A549 (cell line): ENCODE measurements around the gene OR51T1. TPM values are rescaled to one million over a fixed set of nuclear protein-coding genes. Genes with fewer than 3 reads are reported as not detected.

ENCODE experiments used
- ATAC-seq, 2 experiments: fragments of 200-7000 bp in 1 of 2; fragments of >200 bp in 1 of 2; cut with Nextera tagmentation in 1 of 2; cut with Tn5 transposase in 1 of 2; 3 replicates each; pipeline versions ENCODE4 v1.8.0 to v1.9.1; 2018 to 2020; ENCODE audit warnings: mild to moderate bottlenecking in 1 of 2, moderate library complexity in 1 of 2
- CTCF ChIA-PET: fragments of 300-600 bp; sonication (Branson Sonifier 250); formaldehyde crosslinking; extraction: SDS; loops from one replicate; lab custom pipeline; 2021; ENCODE audit warnings: antibody characterized with exemption, inconsistent platforms; lab: Yijun Ruan, JAX
- POLR2A ChIA-PET: fragments of 350-600 bp; formaldehyde crosslinking; extraction: SDS; loops from one replicate; lab custom pipeline; 2021; ENCODE audit warnings: antibody characterized with exemption, inconsistent platforms; lab: Yijun Ruan, JAX
- DNase-seq, 2 experiments: peaks; one replicate each; pipeline versions ENCODE4 v3.0.0 to v3.0.0-alpha.2; 2011 to 2016; ENCODE audit warnings: low read depth in 1 of 2, low spot score in 1 of 2
- FAIRE-seq: peaks from 2 replicates; lab custom pipeline; 2011; peaks lifted over from hg19 to GRCh38; lab: Jason Lieb, UNC
- H3K27ac ChIP-seq, 2 experiments: fragments of >200 bp; sonication (Bioruptor Twin); formaldehyde crosslinking; 3 replicates each; pipeline ENCODE4 v1.5.1; 2016 to 2017
- H3K4me1 ChIP-seq: fragments of >200 bp; sonication (Bioruptor Twin); formaldehyde crosslinking; 3 replicates; pipeline ENCODE4 v1.6.1; 2016
- H3K4me2 ChIP-seq: fragments of >200 bp; sonication (Bioruptor Twin); formaldehyde crosslinking; 3 replicates; pipeline ENCODE4 v1.6.1; 2016
- H3K4me3 ChIP-seq: fragments of >200 bp; sonication (Bioruptor Twin); formaldehyde crosslinking; 3 replicates; pipeline ENCODE4 v1.5.1; 2016
- H3K9me3 ChIP-seq: fragments of >200 bp; sonication (Bioruptor Twin); formaldehyde crosslinking; 3 replicates; pipeline ENCODE4 v1.6.1; 2016
- CEBPB ChIP-seq, 2 experiments: fragments of >200 bp in 1 of 2; sonication (Bioruptor Twin) in 1 of 2; formaldehyde crosslinking in 1 of 2; IDR thresholded peaks; 2 replicates each; pipeline ENCODE4 v1.6.1; 2012 to 2016
- CHD4 ChIP-seq: fragments of 200-600 bp; sonication (generic); IDR thresholded peaks from 2 replicates; pipeline ENCODE4 v1.6.1; 2016; ENCODE audit warnings: antibody characterized with exemption, mild to moderate bottlenecking, borderline replicate concordance
- EHF ChIP-seq: fragments of 250-450 bp; sonication (Bioruptor Pico); IDR thresholded peaks from 2 replicates; pipeline ENCODE4 v1.5.0; 2020; ENCODE audit warnings: mild to moderate bottlenecking
- EP300 ChIP-seq, 2 experiments: fragments of >200 bp; sonication (Bioruptor Twin); formaldehyde crosslinking; IDR thresholded peaks; 2 replicates in 1 of 2; 3 replicates in 1 of 2; pipeline ENCODE4 v1.6.1; 2016 to 2017
- ESRRA ChIP-seq: fragments of 150-350 bp; IDR thresholded peaks from 2 replicates; pipeline ENCODE4 v1.6.1; 2014; ENCODE audit warnings: mild to moderate bottlenecking, low read length, borderline replicate concordance
- FOSL2 ChIP-seq, 2 experiments: fragments of 450-650 bp in 1 of 2; fragments of >200 bp in 1 of 2; sonication (Bioruptor Twin) in 1 of 2; formaldehyde crosslinking; IDR thresholded peaks; 2 replicates each; pipeline versions ENCODE4 v1.5.0 to v1.6.1; 2016 to 2020; ENCODE audit warnings: mild to moderate bottlenecking in 1 of 2, moderate library complexity in 1 of 2
- HOXB5 ChIP-seq: fragments of 250-450 bp; sonication (Bioruptor Pico); IDR thresholded peaks from 2 replicates; pipeline ENCODE4 v1.5.0; 2020; ENCODE audit warnings: mild to moderate bottlenecking, moderate library complexity
- JUNB ChIP-seq: fragments of >200 bp; sonication (Bioruptor Twin); formaldehyde crosslinking; IDR thresholded peaks from 2 replicates; pipeline ENCODE4 v1.6.1; 2016
- KDM1A ChIP-seq: fragments of 200-600 bp; sonication (generic); IDR thresholded peaks from 2 replicates; pipeline ENCODE4 v1.6.1; 2016; ENCODE audit warnings: low read depth, mild to moderate bottlenecking
- MAFK ChIP-seq: fragments of 450-650 bp; IDR thresholded peaks from 2 replicates; pipeline ENCODE4 v1.6.1; 2014; ENCODE audit not compliant: partially characterized antibody
- NR3C1 ChIP-seq: fragments of >200 bp; sonication (Bioruptor Twin); formaldehyde crosslinking; IDR thresholded peaks from 3 replicates; pipeline ENCODE4 v1.6.1; 2017
- POLR2AphosphoS2 ChIP-seq: conservative IDR thresholded peaks from 2 replicates; pipeline ENCODE4 v1.6.1; 2012; ENCODE audit warnings: low read length, improper control_type of control experiment, inconsistent platforms
- RARB ChIP-seq: fragments of 250-450 bp; sonication (Bioruptor Pico); IDR thresholded peaks from 2 replicates; pipeline ENCODE4 v1.8.0; 2021; ENCODE audit warnings: mild to moderate bottlenecking, moderate library complexity
- RCOR1 ChIP-seq: fragments of 150-350 bp; IDR thresholded peaks from 2 replicates; pipeline ENCODE4 v1.6.1; 2014; ENCODE audit warnings: antibody characterized with exemption, low read length, low read depth
- RFX5 ChIP-seq: fragments of 450-650 bp; IDR thresholded peaks from 2 replicates; pipeline ENCODE4 v1.7.1; 2014; ENCODE audit warnings: antibody characterized with exemption, mild to moderate bottlenecking, moderate library complexity
- RNF2 ChIP-seq: fragments of 200-600 bp; sonication (generic); IDR thresholded peaks from 2 replicates; pipeline ENCODE4 v1.6.1; 2016; ENCODE audit warnings: low read depth, mild to moderate bottlenecking, antibody characterized with exemption, moderate library complexity, borderline replicate concordance
- ZSCAN20 ChIP-seq: fragments of 250-450 bp; sonication (Bioruptor Pico); IDR thresholded peaks from 2 replicates; pipeline ENCODE4 v1.8.0; 2022; ENCODE audit warnings: mild to moderate bottlenecking, moderate library complexity
- WGBS: methylation state at CpG from one replicate; pipeline ENCODE4 v1.1.6; 2017; ENCODE audit errors: missing lambda C conversion rate; 5-methylcytosine and 5-hydroxymethylcytosine counted together
- polyA plus RNA-seq, 4 experiments: library from polyadenylated mRNA; depleted of rRNA in 3 of 4; stranded (reverse); fragments of >200 nt; fragmentation: RNase III in 1 of 4; extraction: RNeasy Plus Mini Kit Qiagen cat#74134 plus additional on column Dnase treatment in 1 of 4; gene quantifications; 2 replicates in 3 of 4; 3 replicates in 1 of 4; pipeline ENCODE4 v1.2.3, GENCODE V29; 2011 to 2017
- TF ChIP-seq, protein P1 (sequence below): fragments of >200 bp; sonication (Bioruptor Twin); formaldehyde crosslinking; IDR thresholded peaks from 2 replicates; pipeline ENCODE4 v1.6.1; 2016
- TF ChIP-seq, protein P2 (sequence below): IDR thresholded peaks from 2 replicates; pipeline ENCODE4 v1.6.1; 2012
- TF ChIP-seq, protein P3 (sequence below): fragments of >200 bp; sonication (Bioruptor Twin); formaldehyde crosslinking; IDR thresholded peaks from 3 replicates; pipeline ENCODE4 v1.6.1; 2016
- TF ChIP-seq, protein P4 (sequence below): IDR thresholded peaks from 2 replicates; pipeline ENCODE4 v1.6.1; 2012

The OR51T1 gene
- polyA plus RNA-seq, 2 of the 4 experiments (the other 2 are of a cell fraction): not detected

GRCh38 chr11:4916581-4916980 is 34.9 kb downstream of the OR51T1 start:
- CTCF ChIA-PET: interaction anchor here (0.8 to 1.4 kb wide), 2 partner anchors 10 to 280 kb away, joined by 3 read pairs; no protein-coding TSS in a partner anchor
- DNase-seq (no peak), FAIRE-seq (no peak)

DNA sequence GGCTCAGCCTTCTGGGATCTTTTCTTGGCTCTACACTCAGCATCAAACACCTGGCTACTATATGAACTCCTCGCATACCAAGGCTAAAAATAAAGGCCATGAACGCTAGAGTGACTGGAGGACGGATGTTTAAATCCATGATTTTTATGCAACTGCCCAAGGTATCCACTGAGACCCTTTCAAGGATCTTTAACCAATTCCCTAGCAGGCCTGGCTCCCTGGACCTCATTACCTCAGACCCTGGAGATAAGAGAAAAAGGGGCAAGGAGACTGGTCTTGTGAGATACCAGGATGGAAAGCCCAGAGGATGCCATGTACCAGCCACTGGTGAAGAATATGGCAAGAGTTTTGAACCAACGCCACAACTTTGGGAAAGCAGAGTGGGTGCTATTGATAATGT is 37.5 kb downstream of the OR51T1 start, which contains the start of gene OR51G2:
Gene OR51G2 (minus strand): TSS at position 101 of the 400 bp plus-strand sequence. CDS start 3,687 bp downstream, outside the sequence.
- DNase-seq (no peak), ATAC-seq (no peak), FAIRE-seq (no peak)
- Histone ChIP-seq H3K4me2 (no peak within 1 kb of the TSS), H3K4me3 (no peak within 1 kb of the TSS), H3K9me3 (no peaks in the 10 kb centered on the region), H3K27ac (no peak within 1 kb of the TSS), H3K4me1 (no peaks in the 10 kb centered on the region)
- WGBS: 16% methylated on average over 4 of the region's 4 CpGs
- ChIA-PET CTCF (no interaction called here), POLR2A (no interaction called here)
- TF ChIP-seq, protein P1, sequence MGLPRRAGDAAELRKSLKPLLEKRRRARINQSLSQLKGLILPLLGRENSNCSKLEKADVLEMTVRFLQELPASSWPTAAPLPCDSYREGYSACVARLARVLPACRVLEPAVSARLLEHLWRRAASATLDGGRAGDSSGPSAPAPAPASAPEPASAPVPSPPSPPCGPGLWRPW: no peak
- TF ChIP-seq NR3C1: no peak
- no peak for TF ChIP-seq EP300 (IDR thresholded peaks at IDR 0.05)
- TF ChIP-seq RFX5: no peak
- TF ChIP-seq, protein P2, sequence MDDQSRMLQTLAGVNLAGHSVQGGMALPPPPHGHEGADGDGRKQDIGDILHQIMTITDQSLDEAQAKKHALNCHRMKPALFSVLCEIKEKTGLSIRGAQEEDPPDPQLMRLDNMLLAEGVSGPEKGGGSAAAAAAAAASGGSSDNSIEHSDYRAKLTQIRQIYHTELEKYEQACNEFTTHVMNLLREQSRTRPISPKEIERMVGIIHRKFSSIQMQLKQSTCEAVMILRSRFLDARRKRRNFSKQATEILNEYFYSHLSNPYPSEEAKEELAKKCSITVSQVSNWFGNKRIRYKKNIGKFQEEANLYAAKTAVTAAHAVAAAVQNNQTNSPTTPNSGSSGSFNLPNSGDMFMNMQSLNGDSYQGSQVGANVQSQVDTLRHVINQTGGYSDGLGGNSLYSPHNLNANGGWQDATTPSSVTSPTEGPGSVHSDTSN: no peak
- no peak for TF ChIP-seq MAFK

More at GRCh38 chr11:4916581-4916980, 34.9 kb downstream of the OR51T1 start:
- Histone ChIP-seq H3K27ac (no peak overlapping the region), H3K4me2 (no peak overlapping the region)
- POLR2A ChIA-PET: no interaction called here
- TF ChIP-seq RCOR1 (no peak), JUNB (no peak), CEBPB (IDR thresholded peaks at IDR 0.05) (no peak), ESRRA (no peak), HOXB5 (CRISPR knock-in tag) (no peak), RARB (CRISPR knock-in tag) (no peak), RNF2 (no peak), KDM1A (no peak)
- TF ChIP-seq, protein P3, sequence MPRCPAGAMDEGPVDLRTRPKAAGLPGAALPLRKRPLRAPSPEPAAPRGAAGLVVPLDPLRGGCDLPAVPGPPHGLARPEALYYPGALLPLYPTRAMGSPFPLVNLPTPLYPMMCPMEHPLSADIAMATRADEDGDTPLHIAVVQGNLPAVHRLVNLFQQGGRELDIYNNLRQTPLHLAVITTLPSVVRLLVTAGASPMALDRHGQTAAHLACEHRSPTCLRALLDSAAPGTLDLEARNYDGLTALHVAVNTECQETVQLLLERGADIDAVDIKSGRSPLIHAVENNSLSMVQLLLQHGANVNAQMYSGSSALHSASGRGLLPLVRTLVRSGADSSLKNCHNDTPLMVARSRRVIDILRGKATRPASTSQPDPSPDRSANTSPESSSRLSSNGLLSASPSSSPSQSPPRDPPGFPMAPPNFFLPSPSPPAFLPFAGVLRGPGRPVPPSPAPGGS: no peak
- TF ChIP-seq, protein P4, sequence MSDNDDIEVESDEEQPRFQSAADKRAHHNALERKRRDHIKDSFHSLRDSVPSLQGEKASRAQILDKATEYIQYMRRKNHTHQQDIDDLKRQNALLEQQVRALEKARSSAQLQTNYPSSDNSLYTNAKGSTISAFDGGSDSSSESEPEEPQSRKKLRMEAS: no peak
- TF ChIP-seq, all 56 proteins: peak for 0
- no peaks in the 10 kb centered on the region for H3K4me1 ChIP-seq
- no peak for ATAC-seq
- H3K9me3 ChIP-seq: no peaks in the 10 kb centered on the region
- H3K4me3 ChIP-seq: no peak overlapping the region

DNA sequence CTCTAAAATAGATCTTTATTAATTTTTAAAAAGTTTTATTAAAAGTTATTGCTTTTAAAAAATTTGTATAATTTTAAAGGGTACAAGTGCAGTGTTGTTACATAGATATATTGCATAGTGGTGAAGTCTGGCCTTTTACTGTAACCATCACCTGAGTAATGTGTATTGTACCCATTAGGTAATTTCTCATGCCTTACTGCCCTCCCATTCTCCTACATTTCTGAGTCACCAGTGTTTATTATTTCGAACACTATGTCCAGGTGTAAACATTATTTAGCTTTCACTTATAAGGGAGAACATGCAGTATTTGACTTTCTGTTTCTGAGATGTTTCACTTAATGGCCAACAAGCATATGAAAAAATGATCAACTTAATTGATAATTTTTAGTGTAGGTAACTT is 40.1 kb downstream of the OR51T1 start:
- H3K4me2 ChIP-seq: no peak overlapping the region
- H3K4me3 ChIP-seq: no peak overlapping the region
- H3K27ac ChIP-seq: no peak overlapping the region
- no peak for TF ChIP-seq EHF (CRISPR knock-in tag)
- TF ChIP-seq, protein P4: no peak
- TF ChIP-seq ZSCAN20 (CRISPR knock-in tag): no peak
- no peak for TF ChIP-seq FOSL2 (IDR thresholded peaks at IDR 0.05)
- no peak for TF ChIP-seq FOSL2 (CRISPR knock-in tag; IDR thresholded peaks at IDR 0.05)
- TF ChIP-seq POLR2AphosphoS2: no peak
- no peak for TF ChIP-seq CHD4
- H3K9me3 ChIP-seq: no peaks in the 10 kb centered on the region
- no peak for FAIRE-seq
- ChIA-PET CTCF (no interaction called here), POLR2A (no interaction called here)
- no peak for DNase-seq
- ATAC-seq: no peak
- no peaks in the 10 kb centered on the region for H3K4me1 ChIP-seq
- WGBS: 3% methylated on average over 1 of the region's 1 CpG
